Nephron (organoid): ENCODE results near the gene NEO1.

Source experiments
- H3K27ac Mint-ChIP-seq, 3 experiments: 2 replicates each; pipeline ENCODE4 v1.8.0; 2020; ENCODE audit warnings: mixed read lengths in 3 of 3, mild to moderate bottlenecking in 2 of 3, moderate library complexity in 1 of 3
- H3K27me3 Mint-ChIP-seq: 2 replicates; pipeline ENCODE4 v1.8.0; 2021; ENCODE audit warnings: low read depth, mild to moderate bottlenecking, moderate library complexity, mixed read lengths
- H3K36me3 Mint-ChIP-seq: 2 replicates; pipeline ENCODE4 v1.8.0; 2020; ENCODE audit warnings: low read depth, mixed read lengths
- H3K4me1 Mint-ChIP-seq: 2 replicates; pipeline ENCODE4 v1.8.0; 2020; ENCODE audit warnings: mixed read lengths
- H3K4me3 Mint-ChIP-seq, 3 experiments: 2 replicates each; pipeline ENCODE4 v1.8.0; 2020; ENCODE audit warnings: mild to moderate bottlenecking in 3 of 3, mixed read lengths in 3 of 3, moderate library complexity in 2 of 3
- H3K9me3 Mint-ChIP-seq: 2 replicates; pipeline ENCODE4 v1.8.0; 2020; ENCODE audit warnings: mixed read lengths
- CTCF ChIP-seq, 3 experiments: fragments of 200-600 bp; sonication (generic); IDR thresholded peaks; one replicate each; pipeline ENCODE4 v1.5.0; 2021; ENCODE audit warnings: antibody characterized with exemption in 3 of 3; ENCODE audit not compliant: unreplicated experiment in 3 of 3

NEO1 gene

DNA sequence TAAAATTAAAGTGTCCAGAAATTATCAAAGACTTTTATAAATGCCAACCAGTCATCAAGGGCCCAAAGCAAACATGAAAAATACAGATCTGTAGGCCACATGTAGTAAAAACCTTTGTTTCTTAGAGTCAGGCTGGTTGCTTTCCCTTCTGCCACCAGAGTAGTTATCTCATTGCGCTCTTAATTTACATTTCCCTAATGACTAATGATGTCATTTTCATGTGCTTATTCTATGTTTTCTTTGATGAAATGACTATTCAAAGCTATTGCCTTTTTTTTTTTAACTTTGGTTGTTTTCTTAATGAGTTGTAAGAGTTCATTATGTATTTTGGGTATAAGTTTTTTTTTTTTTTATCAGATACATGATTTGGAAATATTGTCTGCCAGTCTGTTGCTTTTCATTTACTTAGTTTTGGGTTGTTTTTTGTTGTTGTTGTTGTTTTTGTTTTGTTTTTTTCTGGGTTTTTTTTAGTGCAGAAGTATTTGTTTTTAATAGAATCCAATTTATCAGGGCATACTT is 175.9 kb downstream of the NEO1 start:
- H3K4me3 Mint-ChIP-seq, result no peak overlapping the region
- peaks cover 29% of the 10 kb centered on the region for H3K9me3 Mint-ChIP-seq
- peaks cover 8% of the 10 kb centered on the region for H3K4me1 Mint-ChIP-seq
- H3K27ac Mint-ChIP-seq, result no peak overlapping the region
- TF ChIP-seq CTCF (IDR thresholded peaks at IDR 0.05; ENCODE audit: unreplicated experiment in 3 of 3), result no peak
- no peaks in the 10 kb centered on the region for H3K27me3 Mint-ChIP-seq
- H3K36me3 Mint-ChIP-seq, result peaks cover 64% of the 10 kb centered on the region

DNA sequence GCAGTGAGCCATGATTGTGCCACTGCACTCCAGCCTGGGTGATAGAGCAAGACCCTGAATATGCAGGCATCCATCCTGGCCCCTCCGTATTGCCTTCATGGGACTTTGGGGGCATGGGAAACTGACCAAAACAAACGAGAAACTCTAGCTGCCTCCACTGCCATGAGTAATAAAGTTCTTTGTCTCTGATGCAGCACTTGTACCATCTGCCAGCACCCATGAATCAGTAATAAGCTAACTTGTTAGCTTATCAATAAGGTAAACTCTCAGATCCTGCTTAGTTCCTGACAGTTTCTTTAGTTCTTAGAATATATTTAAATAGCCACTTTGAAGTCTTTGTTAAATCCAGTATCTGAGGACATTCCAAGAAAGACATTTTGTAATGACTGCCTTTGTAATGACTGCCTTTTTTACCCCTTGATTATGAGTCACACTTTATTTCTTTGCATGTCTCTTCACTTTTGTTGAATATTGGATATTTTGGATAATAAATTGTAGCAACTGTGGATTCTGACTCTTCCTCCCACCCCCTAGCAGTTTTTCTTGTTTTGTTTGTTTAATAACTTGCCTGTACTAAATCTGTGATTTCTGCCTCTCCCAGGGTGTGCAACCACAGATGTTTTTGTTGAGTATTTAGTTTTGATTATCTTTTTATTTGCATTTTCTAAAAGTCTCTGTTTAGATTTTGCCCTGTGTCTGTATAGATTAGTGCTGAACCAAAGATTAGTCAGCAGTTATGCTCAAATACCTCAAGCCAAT is 179.6 kb downstream of the NEO1 start:
- Mint-ChIP-seq H3K4me3 (no peak overlapping the region), H3K9me3 (peaks cover 9% of the 10 kb centered on the region), H3K4me1 (no peaks in the 10 kb centered on the region), H3K27ac (no peak overlapping the region), H3K36me3 (peaks cover 46% of the 10 kb centered on the region), H3K27me3 (no peaks in the 10 kb centered on the region)
- TF ChIP-seq CTCF (IDR thresholded peaks at IDR 0.05; ENCODE audit: unreplicated experiment in 3 of 3), result no peak

DNA sequence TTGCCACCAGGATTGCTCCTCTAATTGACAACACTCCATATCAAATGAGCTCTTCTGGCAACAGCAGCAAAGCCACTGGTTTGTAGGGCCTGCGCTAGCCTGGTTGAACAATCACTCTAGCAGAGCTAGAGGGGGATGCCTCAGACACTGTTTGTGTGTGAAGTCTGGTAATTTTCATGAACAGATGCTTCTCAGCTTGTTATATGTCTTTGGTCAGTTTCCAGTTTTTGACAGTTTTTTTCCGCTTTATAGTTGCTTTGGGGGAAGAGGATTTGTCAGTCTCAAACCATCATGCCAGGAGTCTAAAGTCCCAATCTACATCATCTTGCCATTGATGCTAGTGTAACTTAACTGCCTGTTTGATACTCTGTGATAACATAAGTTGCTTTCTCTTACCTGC is 180.5 kb downstream of the NEO1 start:
- TF ChIP-seq CTCF (IDR thresholded peaks at IDR 0.05; ENCODE audit: unreplicated experiment in 3 of 3), result no peak
- H3K4me1 Mint-ChIP-seq, result peaks cover 6% of the 10 kb centered on the region
- no peak overlapping the region for H3K27ac Mint-ChIP-seq
- peaks cover 9% of the 10 kb centered on the region for H3K9me3 Mint-ChIP-seq
- H3K36me3 Mint-ChIP-seq, result peaks cover 52% of the 10 kb centered on the region
- H3K27me3 Mint-ChIP-seq, result no peaks in the 10 kb centered on the region
- no peak overlapping the region for H3K4me3 Mint-ChIP-seq

DNA sequence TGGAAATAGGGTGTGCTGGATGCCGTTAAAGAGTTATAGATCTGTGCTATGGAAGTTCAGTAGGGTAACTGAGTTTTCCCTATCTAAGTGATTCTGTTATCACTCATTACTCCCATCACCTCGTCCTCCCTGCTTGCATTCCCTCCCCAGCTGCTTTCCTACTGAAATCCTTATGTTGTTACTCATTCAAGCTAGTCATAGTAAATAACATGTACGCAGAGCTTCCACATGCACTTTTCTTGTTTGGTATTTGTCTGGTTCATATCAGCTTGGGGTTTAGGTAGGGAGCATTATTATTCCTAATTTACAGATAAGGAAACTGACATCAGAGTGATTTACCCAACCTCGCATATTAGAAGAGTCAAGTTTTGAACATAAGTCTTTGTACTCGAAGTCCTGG is 181.4 kb downstream of the NEO1 start:
- Mint-ChIP-seq H3K36me3 (peaks cover 47% of the 10 kb centered on the region), H3K4me1 (peaks cover 6% of the 10 kb centered on the region), H3K9me3 (peaks cover 9% of the 10 kb centered on the region), H3K27me3 (no peaks in the 10 kb centered on the region), H3K27ac (no peak overlapping the region), H3K4me3 (no peak overlapping the region)
- TF ChIP-seq CTCF (IDR thresholded peaks at IDR 0.05; ENCODE audit: unreplicated experiment in 3 of 3), result no peak

GRCh38 chr15:73237910-73238309 is 185.6 kb downstream of the NEO1 start:
- H3K36me3 Mint-ChIP-seq, result peaks cover 23% of the 10 kb centered on the region

More at GRCh38 chr15:73237910-73238309, 185.6 kb downstream of the NEO1 start:
- H3K27ac Mint-ChIP-seq, result no peak overlapping the region
- TF ChIP-seq CTCF (IDR thresholded peaks at IDR 0.05; ENCODE audit: unreplicated experiment in 3 of 3), result no peak
- no peak overlapping the region for H3K4me3 Mint-ChIP-seq
- H3K4me1 Mint-ChIP-seq, result peaks cover 6% of the 10 kb centered on the region
- H3K27me3 Mint-ChIP-seq, result no peaks in the 10 kb centered on the region
- no peaks in the 10 kb centered on the region for H3K9me3 Mint-ChIP-seq
